ENCODE measurements around the gene PRXL2A. TPM values are rescaled to one million over a fixed set of nuclear protein-coding genes. Genes with fewer than 3 reads are reported as not detected.
A peak's percentile ranks its signal among the peaks of the same experiment; 100 is the strongest.

Gene PRXL2A
- total RNA-seq, 1 donor from 2014 or later: 102 TPM

DNA sequence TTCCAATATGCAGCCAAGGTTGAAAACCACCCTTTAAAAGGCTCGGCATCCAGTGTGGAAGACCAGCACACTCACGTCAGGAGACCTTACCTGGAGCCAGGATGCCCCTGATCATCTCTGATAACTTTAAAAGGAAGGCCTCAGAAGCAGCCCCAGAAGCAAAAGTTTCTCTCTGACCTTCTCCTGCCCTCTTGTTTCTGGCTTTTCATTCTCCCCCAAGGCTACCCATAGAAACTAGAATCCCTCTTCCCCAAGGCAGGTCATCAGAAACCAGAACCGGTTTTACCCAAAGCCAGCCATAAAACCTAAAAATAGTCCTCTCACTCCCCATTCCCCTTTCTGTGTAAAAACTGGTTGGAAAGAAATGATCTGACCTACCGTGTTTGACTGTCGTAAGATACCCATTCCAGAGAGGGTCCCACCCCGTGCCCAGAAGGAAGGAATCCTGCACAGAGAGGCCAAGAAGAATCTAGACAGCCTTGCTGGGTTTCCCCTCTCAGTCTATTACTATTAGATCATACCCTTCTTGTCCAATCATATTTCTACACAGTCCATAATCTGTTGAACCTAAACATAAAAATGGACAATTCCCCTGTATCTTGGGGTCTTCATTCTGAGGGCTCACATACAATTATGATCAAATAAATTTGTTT is 28.2 kb downstream of the PRXL2A start:
- ATAC-seq (no peak), DNase-seq (ENCODE audit: missing footprints) (no peak)
- intact Hi-C loops (cut with DNase I): no loop called here

DNA sequence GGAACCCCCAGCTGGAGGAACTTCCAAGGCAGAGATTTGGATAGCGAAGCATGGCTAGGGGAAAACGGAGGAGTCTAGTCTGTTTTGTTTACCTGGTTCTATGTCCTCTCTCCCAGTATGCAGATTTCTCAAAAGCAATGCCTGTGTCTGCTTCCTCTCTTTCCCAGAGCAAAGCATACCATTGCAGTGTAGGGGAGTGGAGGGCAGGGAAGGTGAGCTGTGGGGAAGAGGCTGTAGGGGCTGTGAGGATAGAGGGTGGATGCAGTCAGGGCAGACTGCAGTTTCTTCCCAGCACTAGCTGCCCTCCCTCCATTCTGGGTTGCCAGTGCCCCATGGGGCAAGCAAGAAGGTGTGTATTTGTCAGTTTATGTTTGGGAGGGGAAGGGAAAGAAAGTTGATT is 28.9 kb downstream of the PRXL2A start:
- DNase-seq (ENCODE audit: missing footprints) (no peak), ATAC-seq (no peak)
- intact Hi-C loops (cut with DNase I): no loop called here

GRCh38 chr10:80441831-80442230 is 33.5 kb downstream of the PRXL2A start:
- no peak for ATAC-seq
- intact Hi-C loops (cut with DNase I): loop anchor here (10.0 kb wide), 1 partner anchor 223 kb away; no protein-coding TSS in a partner anchor
- no peak for DNase-seq (ENCODE audit: missing footprints)

DNA sequence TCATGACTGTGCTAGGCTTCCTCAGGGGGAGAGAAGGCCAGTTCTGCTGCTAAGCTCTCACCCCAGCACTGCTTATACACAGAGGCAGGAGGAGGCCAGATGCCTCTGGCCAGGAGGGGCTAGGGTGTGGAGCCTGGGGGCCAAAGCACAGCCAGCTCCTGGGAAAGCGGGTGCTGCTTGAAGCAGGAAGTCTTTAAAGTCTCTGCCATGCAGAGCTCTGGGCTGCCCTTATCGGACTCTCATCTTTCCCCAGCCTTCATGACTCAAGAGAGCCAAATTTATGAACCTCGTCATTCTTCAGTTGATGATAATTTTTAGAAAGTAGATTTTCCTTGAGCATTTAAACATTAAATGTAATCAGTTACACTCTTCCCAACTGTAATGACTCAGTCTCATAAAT is 34.5 kb downstream of the PRXL2A start:
- no peak for ATAC-seq
- intact Hi-C loops (cut with DNase I): loop anchor here (10.0 kb wide), 1 partner anchor 222 kb away; no protein-coding TSS in a partner anchor

DNA sequence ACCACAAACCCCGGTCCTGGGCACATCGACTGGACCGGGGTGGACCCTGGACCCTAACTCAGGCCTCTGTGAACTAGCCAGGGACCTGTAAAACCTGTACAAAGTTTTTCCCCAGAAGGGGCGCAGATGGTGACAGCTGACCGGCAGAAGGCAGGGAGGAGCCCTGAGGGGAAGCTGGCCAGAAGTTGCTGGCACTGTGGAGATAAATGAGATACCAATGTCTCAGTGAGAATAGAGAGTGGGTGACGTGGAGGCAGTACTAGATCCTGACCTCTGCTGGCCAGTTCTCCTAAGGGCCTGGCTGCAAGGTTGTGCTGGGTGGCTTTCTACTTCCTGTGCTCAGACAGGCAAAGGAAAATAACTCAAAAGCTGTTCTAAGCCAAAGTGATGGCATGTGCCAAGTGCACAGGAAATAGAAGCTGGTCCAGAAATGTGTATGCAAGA is 35.2 kb downstream of the PRXL2A start:
- ATAC-seq (peak; percentile 60), DNase-seq (ENCODE audit: missing footprints) (no peak)
- intact Hi-C loops (cut with DNase I): loop anchor here (10.0 kb wide), 1 partner anchor 221 kb away; no protein-coding TSS in a partner anchor

More for the DNA sequence above, 34.5 kb downstream of the PRXL2A start:
- DNase-seq (ENCODE audit: missing footprints): no peak

- DNase-seq (ENCODE audit: missing footprints) (no peak), ATAC-seq (no peak)
- intact Hi-C loops (cut with DNase I): loop anchor here (1.0 to 10.0 kb wide), 3 partner anchors 61 to 221 kb away; no protein-coding TSS in a partner anchor
Measured at GRCh38 chr10:80444124-80444523, 35.8 kb downstream of the PRXL2A start.

DNA sequence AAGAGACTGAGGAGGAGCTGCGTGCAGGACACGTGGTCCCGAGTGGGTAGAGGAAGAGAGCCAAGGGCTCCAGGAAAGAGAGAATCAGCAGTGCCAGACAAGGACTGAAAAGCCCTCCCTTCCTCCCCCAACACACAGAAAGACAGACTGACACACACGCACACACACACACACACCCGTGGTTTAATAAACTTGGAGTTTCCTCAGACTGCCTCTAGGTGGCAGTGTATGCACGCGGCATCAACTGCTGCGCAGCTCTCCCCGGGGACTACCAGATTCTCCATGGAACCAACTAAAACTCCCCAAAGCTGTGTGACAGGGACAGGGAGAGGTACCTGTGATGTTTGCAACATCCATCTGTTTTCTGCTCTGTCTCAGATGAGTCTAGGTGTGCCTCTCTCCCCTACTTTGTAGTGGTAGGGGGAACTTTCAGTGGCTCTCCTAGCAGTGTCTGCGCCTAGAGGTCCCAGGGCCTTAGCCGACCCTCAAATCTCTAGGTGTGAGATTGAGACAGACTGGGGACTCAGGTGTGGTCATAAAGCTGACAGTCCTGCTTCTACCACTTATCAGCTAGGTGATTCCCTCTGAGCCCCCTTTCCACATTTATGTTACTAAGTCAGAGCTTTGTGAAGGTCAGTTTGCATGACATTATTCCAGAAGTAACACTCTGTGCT is 36.4 kb downstream of the PRXL2A start:
- peak; percentile 83 for DNase-seq (ENCODE audit: missing footprints)
- intact Hi-C loops (cut with DNase I): loop anchor here (1.0 to 10.0 kb wide), 5 partner anchors 61 to 220 kb away; no protein-coding TSS in a partner anchor
- peak; percentile 92 for ATAC-seq

GRCh38 chr10:80447436-80448190 is 39.3 kb downstream of the PRXL2A start:
- intact Hi-C loops (cut with DNase I): loop anchor here (5.0 to 10.0 kb wide), 3 partner anchors 135 to 217 kb away; no protein-coding TSS in a partner anchor
- no peak for DNase-seq (ENCODE audit: missing footprints)
- ATAC-seq: no peak

DNA sequence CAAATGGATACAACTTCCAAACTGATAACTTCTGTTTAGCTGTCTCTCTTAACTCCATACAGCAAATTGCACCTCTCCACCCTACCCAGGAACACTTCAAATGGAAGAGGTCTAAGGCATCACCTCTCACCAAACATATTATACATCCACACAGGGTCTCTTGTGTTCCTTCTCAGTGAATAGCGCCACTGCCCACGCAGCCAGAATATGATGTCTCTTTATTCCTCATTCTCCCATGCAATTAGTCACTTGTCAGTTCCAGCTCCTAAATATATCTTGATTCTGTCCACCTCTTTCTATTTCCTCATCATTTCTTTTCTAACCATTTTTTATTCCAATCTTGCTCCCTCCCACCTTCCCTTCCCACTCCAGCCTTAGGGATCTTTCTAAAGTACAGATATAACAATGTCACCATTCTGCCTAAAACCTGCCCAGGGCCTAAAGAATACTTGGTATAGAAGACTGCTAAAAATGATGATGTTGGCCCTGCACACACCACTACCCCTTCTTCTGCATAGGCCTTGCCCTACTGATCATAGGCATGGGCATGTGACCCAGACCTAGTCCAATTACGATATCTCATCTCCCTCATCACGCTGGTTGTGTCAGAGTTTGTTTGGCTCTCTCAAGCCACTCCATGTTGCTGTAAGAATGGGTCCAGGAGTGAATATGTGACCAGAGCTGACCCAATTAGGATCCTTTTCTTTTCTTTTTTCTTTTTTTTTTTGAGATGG is 40.0 kb downstream of the PRXL2A start:
- no peak for DNase-seq (ENCODE audit: missing footprints)
- intact Hi-C loops (cut with DNase I): loop anchor here (5.0 to 10.0 kb wide), 3 partner anchors 134 to 216 kb away; no protein-coding TSS in a partner anchor
- no peak for ATAC-seq

DNA sequence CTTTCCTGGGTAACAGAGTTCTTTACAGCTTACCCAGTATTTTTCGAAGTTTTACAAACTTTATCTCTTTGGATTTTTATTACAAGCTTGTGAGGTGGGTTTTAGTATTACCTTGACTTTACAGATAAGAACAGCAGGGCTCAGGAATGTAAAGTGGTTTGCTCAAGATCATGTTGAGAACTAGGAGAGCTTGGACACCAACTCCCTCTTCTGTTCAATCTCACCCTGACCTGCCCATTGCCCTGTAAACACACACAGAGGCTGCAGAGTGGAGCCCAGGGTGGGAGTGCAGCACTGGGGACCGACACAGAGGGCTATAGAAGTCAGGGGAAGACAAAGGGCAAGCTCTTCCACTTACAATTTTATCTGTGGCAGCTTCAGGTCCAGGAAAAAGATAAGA is 41.2 kb downstream of the PRXL2A start:
- no peak for ATAC-seq
- intact Hi-C loops (cut with DNase I): loop anchor here (5.0 to 10.0 kb wide), 3 partner anchors 133 to 215 kb away; no protein-coding TSS in a partner anchor
- no peak for DNase-seq (ENCODE audit: missing footprints)

- DNase-seq (ENCODE audit: missing footprints) (no peak), ATAC-seq (no peak)
- intact Hi-C loops (cut with DNase I): loop anchor here (5.0 kb wide), 1 partner anchor 476 kb away; no protein-coding TSS in a partner anchor
Measured at GRCh38 chr10:80451132-80451531, 42.8 kb downstream of the PRXL2A start.

DNA sequence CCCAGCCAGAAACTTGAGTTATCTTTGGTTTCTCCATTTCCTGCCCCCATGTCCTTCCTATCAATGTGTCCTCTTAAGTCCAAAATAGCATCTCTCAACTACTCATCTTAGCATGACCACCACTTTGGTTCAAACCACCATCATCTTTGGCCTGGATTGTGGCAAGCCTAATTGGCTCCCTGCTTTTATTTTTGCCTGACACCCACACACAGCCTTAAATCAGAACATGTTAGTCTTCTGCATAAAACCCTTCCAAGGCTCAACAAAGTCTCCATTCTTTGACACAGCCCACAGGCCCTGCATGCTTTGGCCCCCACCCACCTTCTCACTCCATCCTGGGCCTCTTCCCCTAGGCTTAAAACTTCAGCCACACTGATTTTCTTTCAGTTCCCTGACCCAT is 43.7 kb downstream of the PRXL2A start:
- DNase-seq (ENCODE audit: missing footprints): no peak
- intact Hi-C loops (cut with DNase I): loop anchor here (5.0 kb wide), 1 partner anchor 475 kb away; no protein-coding TSS in a partner anchor
- no peak for ATAC-seq

DNA sequence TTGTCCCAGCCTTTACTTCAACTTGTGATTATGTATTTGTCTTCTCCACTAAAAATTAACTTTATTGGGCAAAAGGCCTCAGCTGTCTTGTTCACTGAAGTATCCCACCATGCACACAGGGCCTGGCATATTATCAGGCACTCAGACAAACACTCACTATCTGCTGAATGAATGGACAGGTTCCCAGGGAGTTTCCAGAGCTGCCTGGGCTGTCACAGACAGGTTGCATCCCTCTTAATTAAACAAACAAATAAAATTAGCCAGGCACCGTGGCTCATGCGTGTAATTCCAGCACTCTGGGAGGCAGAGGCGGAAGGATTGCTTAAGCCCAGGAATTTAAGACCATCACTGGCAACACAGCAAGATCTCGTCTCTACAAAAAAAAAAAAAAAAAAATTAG is 44.3 kb downstream of the PRXL2A start:
- DNase-seq (ENCODE audit: missing footprints): no peak
- ATAC-seq: no peak
- intact Hi-C loops (cut with DNase I): loop anchor here (5.0 kb wide), 1 partner anchor 475 kb away; no protein-coding TSS in a partner anchor

DNA sequence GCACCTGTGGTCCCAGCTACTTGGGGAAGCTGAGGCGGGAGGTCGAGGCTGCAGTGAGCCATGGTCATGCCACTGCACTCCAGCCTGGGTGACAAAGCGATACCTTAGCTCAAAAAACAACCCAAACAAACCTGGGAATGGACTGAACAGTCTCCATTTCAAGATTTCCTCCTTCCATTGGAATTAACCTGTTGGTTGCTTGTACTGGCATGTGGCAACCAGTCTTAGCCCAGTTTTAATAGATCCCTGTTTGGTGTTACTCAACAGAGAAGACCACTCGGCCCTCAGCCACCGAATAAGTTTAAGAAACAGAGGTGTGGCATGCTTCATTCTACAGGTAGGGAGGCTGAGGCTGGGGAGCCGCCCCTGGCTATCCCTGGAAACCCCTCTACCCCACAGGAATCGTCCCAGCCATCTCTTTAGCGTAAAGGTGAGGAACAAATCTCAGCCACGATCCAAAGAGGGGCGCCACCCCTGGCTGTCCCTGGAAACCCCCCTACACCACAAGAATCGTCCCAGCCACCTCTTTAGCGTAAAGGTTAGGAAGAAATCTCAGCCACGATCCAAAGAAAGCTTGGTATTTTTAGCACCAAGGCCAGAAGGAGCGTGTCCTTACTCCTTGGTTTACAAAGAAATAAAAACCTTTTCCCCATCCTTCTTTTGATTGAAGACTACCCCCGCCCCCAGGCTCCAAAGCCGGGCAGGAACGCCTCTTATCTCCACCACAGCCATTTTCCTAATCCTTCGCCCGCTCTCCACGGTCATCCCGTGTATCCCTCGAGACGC is 44.9 kb downstream of the PRXL2A start:
- no peak for ATAC-seq
- intact Hi-C loops (cut with DNase I): loop anchor here (5.0 kb wide), 1 partner anchor 474 kb away; no protein-coding TSS in a partner anchor

DNA sequence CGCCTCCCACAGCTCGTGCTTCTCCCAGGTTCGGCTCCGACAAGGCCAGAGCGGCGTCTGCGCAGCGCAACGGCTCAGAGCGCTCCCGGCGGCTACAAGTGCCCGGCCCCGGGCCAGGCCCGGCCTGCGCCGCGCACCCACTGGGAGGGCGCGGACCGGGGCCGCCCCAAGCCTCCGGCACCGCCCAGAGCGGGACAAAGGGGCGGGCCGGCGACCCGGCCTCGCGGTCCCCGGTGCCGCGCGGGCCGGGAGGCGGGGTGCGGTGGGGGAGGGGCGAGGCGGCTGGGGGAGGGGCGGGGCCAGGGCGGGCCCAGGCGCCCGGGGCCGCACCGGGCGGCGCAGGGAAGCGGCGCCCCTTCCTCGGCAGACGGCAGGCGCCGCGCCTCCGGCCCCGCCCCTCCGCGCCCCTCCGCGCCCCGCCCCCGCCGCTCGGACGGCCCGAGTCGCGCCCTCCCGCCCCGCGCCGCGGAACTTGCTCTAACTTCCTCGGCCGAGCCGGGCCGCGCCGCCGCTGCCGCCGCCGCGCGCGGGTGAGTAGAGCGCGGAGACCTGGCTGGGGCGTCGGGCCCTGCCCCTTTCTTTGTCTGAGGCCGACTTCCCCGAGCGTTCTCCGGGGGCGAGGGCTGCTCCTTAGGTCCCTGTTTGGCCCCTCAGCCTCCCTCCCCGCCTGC is 45.6 kb downstream of the PRXL2A start, which contains the start of gene TSPAN14:
TSPAN14 (plus strand) TSS at position 469 of the 671 bp plus-strand sequence. CDS start 34,924 bp downstream, outside the sequence.
- intact Hi-C loops (cut with DNase I): loop anchor here (2.0 to 5.0 kb wide), 2 partner anchors 45 to 473 kb away; no protein-coding TSS in a partner anchor
- peak; percentile 95 for DNase-seq (ENCODE audit: missing footprints)
- peak; percentile 94 for ATAC-seq

More for the DNA sequence above, 44.9 kb downstream of the PRXL2A start:
- DNase-seq (ENCODE audit: missing footprints): no peak

All from Right ventricle myocardium inferior (tissue), 1 donor.